Mucosa of stomach (tissue), 1 donor: ENCODE results near the gene FAM107B.
"Not testable (repeated sequence)": the region's sequence is repeated elsewhere in the genome, so short reads cannot be mapped to it uniquely, and the experiment has no call there.

Experiments used
- H3K27me3 ChIP-seq: one replicate; pipeline ENCODE4 v1.7.0; 2013; ENCODE audit warnings: mild to moderate bottlenecking, low read length; ENCODE audit not compliant: control insufficient read depth, insufficient read depth
- H3K36me3 ChIP-seq: one replicate; pipeline ENCODE4 v1.7.0; 2013; ENCODE audit warnings: low read length; ENCODE audit not compliant: control insufficient read depth, insufficient read depth
- H3K4me1 ChIP-seq: one replicate; pipeline ENCODE4 v1.7.0; 2013; ENCODE audit warnings: mild to moderate bottlenecking, low read length; ENCODE audit not compliant: control insufficient read depth, insufficient read depth
- H3K4me3 ChIP-seq: one replicate; pipeline ENCODE4 v1.7.0; 2013; ENCODE audit warnings: low read length
- H3K9ac ChIP-seq: one replicate; pipeline ENCODE4 v1.7.0; 2013; ENCODE audit warnings: mild to moderate bottlenecking, low read length, moderate library complexity
- H3K9me3 ChIP-seq: one replicate; pipeline ENCODE4 v1.7.0; 2013; ENCODE audit warnings: mild to moderate bottlenecking, low read length, moderate library complexity; ENCODE audit not compliant: control insufficient read depth
- donor health status: Pancreatic carcinoma.

The FAM107B gene

DNA sequence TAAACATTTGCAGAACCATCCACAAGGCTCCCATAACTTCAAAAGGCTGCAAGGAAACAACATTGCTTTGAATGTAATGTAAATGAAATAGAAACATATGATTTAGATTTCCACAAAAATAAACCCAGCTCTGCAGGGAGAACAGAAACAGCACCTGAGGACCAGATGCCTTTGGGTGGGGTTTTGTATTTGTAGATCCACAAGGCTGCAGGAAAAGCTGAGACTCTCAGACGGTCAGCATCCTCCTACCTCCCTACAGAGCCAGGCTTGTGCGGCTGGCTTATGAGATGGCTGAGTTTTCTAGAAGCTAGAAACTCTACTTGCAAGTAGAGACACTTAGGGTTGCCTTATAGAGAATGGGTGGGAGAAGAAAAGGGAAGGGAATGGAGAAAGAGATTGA is 49.8 kb downstream of the FAM107B start:
- Histone ChIP-seq H3K36me3 (no peaks in the 10 kb centered on the region), H3K27me3 (no peaks in the 10 kb centered on the region), H3K4me3 (no peak overlapping the region), H3K9ac (no peak overlapping the region), H3K4me1 (no peaks in the 10 kb centered on the region), H3K9me3 (no peaks in the 10 kb centered on the region)

GRCh38 chr10:14723052-14723689 is 51.5 kb downstream of the FAM107B start:
- H3K9me3 ChIP-seq: no peaks in the 10 kb centered on the region
- H3K4me1 ChIP-seq: no peaks in the 10 kb centered on the region
- no peak overlapping the region for H3K9ac ChIP-seq
- no peak overlapping the region for H3K4me3 ChIP-seq
- no peaks in the 10 kb centered on the region for H3K27me3 ChIP-seq
- no peaks in the 10 kb centered on the region for H3K36me3 ChIP-seq

- H3K36me3 ChIP-seq: no peaks in the 10 kb centered on the region
- peaks cover 11% of the 10 kb centered on the region for H3K4me1 ChIP-seq
- no peak overlapping the region for H3K9ac ChIP-seq
Measured at GRCh38 chr10:14717552-14717951, 57.1 kb downstream of the FAM107B start.

GRCh38 chr10:14712991-14713424 is 61.7 kb downstream of the FAM107B start:
- Histone ChIP-seq H3K9ac (no peak overlapping the region), H3K4me1 (peaks cover 13% of the 10 kb centered on the region), H3K36me3 (no peaks in the 10 kb centered on the region), H3K4me3 (no peak overlapping the region), H3K27me3 (no peaks in the 10 kb centered on the region), H3K9me3 (no peaks in the 10 kb centered on the region)

More at GRCh38 chr10:14717552-14717951, 57.1 kb downstream of the FAM107B start:
- Histone ChIP-seq H3K27me3 (no peaks in the 10 kb centered on the region), H3K4me3 (no peak overlapping the region), H3K9me3 (no peaks in the 10 kb centered on the region)

DNA sequence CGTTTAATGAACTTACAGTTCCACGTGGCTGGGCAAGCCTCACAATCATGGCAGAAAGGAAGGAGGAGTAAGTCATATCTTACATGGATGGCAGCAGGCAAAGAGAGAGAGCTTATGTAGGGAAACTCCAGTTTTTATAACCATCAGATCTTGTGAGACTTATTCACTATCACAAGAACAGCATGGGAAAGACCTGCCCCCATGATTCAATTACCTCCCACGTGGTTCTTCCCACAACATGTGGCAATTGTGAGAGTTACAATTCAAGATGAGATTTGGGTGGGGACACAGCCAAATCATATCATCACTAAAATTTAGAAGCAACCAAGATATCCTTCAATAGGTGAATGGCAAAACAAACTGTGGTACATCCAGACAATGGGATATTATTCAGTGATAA is 65.4 kb downstream of the FAM107B start:
- not testable (repeated sequence) for H3K36me3 ChIP-seq, H3K9ac ChIP-seq, H3K27me3 ChIP-seq, H3K4me3 ChIP-seq, H3K9me3 ChIP-seq
- H3K4me1 ChIP-seq: peaks cover 13% of the 10 kb centered on the region

DNA sequence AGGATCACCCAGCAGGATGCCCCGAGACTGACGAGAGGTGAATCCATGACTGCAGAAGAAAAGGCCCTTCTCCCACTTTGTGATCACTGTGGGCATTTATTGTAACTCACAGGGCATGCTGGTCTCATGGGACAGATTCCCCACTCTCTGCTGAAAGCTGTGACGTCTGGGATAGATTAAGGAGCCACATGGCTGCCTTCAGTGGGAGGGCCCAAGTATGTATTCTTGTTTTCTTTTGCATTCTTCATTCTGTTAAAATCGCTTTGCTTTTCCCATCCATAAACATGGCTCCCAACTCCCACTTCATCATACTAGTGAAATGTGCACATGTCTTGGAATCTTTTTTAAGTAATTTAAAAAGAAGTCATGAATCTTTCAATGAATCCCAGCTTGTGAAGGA is 67.2 kb downstream of the FAM107B start:
- Histone ChIP-seq H3K27me3 (no peaks in the 10 kb centered on the region), H3K4me3 (no peak overlapping the region), H3K9ac (no peak overlapping the region), H3K9me3 (no peaks in the 10 kb centered on the region), H3K4me1 (peaks cover 1% of the 10 kb centered on the region), H3K36me3 (no peaks in the 10 kb centered on the region)

DNA sequence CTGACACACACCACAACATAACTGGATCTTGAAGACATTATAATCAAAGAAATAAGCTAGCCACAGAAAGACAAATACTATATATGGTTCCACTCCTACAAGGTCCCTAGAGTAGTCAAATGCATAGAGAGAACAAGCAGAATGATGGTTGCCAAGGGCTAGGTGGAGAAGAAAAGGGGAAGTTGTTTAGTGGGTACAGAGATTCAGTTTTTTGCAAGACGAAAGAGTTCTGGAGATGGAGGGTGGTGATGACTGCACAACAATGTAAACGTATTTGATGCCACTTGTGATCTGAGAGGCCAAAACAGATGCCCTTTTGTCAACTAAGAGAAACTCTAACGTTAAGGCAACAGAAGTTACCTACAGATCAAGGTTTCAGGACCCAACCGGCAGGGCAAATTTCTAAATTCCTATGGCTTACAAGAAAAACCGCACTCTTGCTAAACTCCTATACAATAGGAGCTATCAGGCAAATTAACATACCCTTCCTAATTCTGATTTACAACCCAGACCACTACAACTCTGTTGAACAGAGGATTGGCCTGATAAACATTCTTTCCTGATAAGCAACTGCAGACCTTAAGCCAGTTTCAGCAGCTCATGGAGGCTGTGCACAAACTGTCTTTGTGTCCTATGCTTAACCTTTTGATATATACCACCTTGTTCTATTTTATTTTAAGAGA is 69.0 kb downstream of the FAM107B start:
- no peaks in the 10 kb centered on the region for H3K9me3 ChIP-seq
- H3K4me3 ChIP-seq: no peak overlapping the region
- H3K36me3 ChIP-seq: no peaks in the 10 kb centered on the region
- no peaks in the 10 kb centered on the region for H3K4me1 ChIP-seq
- H3K27me3 ChIP-seq: no peaks in the 10 kb centered on the region
- no peak overlapping the region for H3K9ac ChIP-seq

GRCh38 chr10:14703631-14704001 is 71.1 kb downstream of the FAM107B start:
- no peaks in the 10 kb centered on the region for H3K4me1 ChIP-seq
- no peaks in the 10 kb centered on the region for H3K36me3 ChIP-seq
- H3K9ac ChIP-seq: no peak overlapping the region
- no peaks in the 10 kb centered on the region for H3K27me3 ChIP-seq
- no peaks in the 10 kb centered on the region for H3K9me3 ChIP-seq
- H3K4me3 ChIP-seq: no peak overlapping the region

- no peaks in the 10 kb centered on the region for H3K4me1 ChIP-seq
- H3K36me3 ChIP-seq: no peaks in the 10 kb centered on the region
- no peak overlapping the region for H3K9ac ChIP-seq
- H3K27me3 ChIP-seq: no peaks in the 10 kb centered on the region
- no peaks in the 10 kb centered on the region for H3K9me3 ChIP-seq
- no peak overlapping the region for H3K4me3 ChIP-seq
Measured at GRCh38 chr10:14701466-14701865, 73.2 kb downstream of the FAM107B start.

GRCh38 chr10:14700546-14700945 is 74.2 kb downstream of the FAM107B start:
- Histone ChIP-seq H3K4me3 (no peak overlapping the region), H3K9me3 (no peaks in the 10 kb centered on the region), H3K36me3 (no peaks in the 10 kb centered on the region), H3K27me3 (no peaks in the 10 kb centered on the region), H3K4me1 (no peaks in the 10 kb centered on the region), H3K9ac (no peak overlapping the region)

- H3K4me3 ChIP-seq: no peak overlapping the region
- no peak overlapping the region for H3K9ac ChIP-seq
- H3K4me1 ChIP-seq: no peaks in the 10 kb centered on the region
- no peaks in the 10 kb centered on the region for H3K9me3 ChIP-seq
- H3K27me3 ChIP-seq: no peaks in the 10 kb centered on the region
- H3K36me3 ChIP-seq: no peaks in the 10 kb centered on the region
Measured at GRCh38 chr10:14699482-14699881, 75.2 kb downstream of the FAM107B start.

DNA sequence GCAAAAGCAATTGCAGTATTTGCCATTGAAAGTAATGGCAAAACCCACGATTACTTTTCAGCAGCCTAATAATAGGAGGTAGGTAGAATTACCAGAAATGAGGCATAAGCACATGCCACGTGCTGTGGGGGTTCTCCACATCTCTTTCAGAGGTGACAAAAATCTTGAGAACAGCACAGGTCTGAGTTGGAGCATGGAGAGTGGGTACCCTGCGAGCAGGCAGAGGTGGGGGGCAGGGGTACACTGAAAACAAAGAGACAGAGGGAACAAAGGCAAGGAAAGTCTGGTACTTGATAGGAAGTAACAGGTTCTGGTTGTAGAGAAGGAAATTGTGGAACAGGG is 75.9 kb downstream of the FAM107B start:
- no peak overlapping the region for H3K9ac ChIP-seq
- H3K36me3 ChIP-seq: no peaks in the 10 kb centered on the region
- H3K27me3 ChIP-seq: no peaks in the 10 kb centered on the region
- H3K4me3 ChIP-seq: no peak overlapping the region
- H3K4me1 ChIP-seq: no peaks in the 10 kb centered on the region
- H3K9me3 ChIP-seq: no peaks in the 10 kb centered on the region
